ENCODE results near the gene WDR90. TPM values are rescaled to one million over a fixed set of nuclear protein-coding genes. Genes with fewer than 3 reads are reported as not detected.

The WDR90 gene
- total RNA-seq, 2 donors from 2014 or later, result 15.8 to 111 TPM

- intact Hi-C loops (cut with DNase I), result no loop called here
- no peaks in the 10 kb centered on the region for H3K27me3 ChIP-seq
- no peaks in the 10 kb centered on the region for H3K9me3 ChIP-seq
- H3K4me1 ChIP-seq, result peaks cover 63% of the 10 kb centered on the region
- DNase-seq, result peak in 2 of 4 donors; percentile 32 to 40
- ATAC-seq, result no peak
- H3K27ac ChIP-seq, result peak overlapping the region; percentile 33 to 89 (median 66)
- TF ChIP-seq CTCF (IDR thresholded peaks at IDR 0.05) (no peak), POLR2A (IDR thresholded peaks at IDR 0.05) (no peak)
- WGBS, 2 donors, result 7 to 11% methylated on average over 5 to 56 of the region's 57 CpGs
- peaks cover 11 to 12% of the 10 kb centered on the region in 2 donors for H3K36me3 ChIP-seq (replicated peaks in 1 of 2; ENCODE audit: insufficient read depth in 1 of 2, low read depth in 2 of 2)
- peak overlapping the region; percentile 26 to 34 for H3K4me3 ChIP-seq
These were observed 34.4 kb downstream of the WDR90 start for GRCh38 chr16:683396-684070.

GRCh38 chr16:684071-684794 lies 35.1 kb downstream of the WDR90 start, which contains the start of gene JMJD8:
Gene JMJD8, minus strand, starts transcription at chr16:684334. Its CDS starts 15 bp downstream, at chr16:684319.
- peaks cover 64% of the 10 kb centered on the region for H3K4me1 ChIP-seq
- H3K27me3 ChIP-seq, result no peaks in the 10 kb centered on the region
- H3K36me3 ChIP-seq (replicated peaks in 1 of 2; ENCODE audit: insufficient read depth in 1 of 2, low read depth in 2 of 2), result peaks cover 11 to 12% of the 10 kb centered on the region in 2 donors
- ATAC-seq (peak; percentile 80), DNase-seq (peak; percentile 97 to 98 (median 97))
- no peaks in the 10 kb centered on the region for H3K9me3 ChIP-seq
- no peak for TF ChIP-seq CTCF (IDR thresholded peaks at IDR 0.05)
- TF ChIP-seq POLR2A (IDR thresholded peaks at IDR 0.05), result peak; percentile 27 to 70 (median 65)
- peak within 1 kb of the TSS; percentile 45 to 89 (median 68) for H3K27ac ChIP-seq
- WGBS, 2 donors, result 0 to 1% methylated on average over 14 to 84 of the region's 91 CpGs
- intact Hi-C loops (cut with DNase I), result no loop called here
- H3K4me3 ChIP-seq, result peak within 1 kb of the TSS; percentile 26 to 49

- H3K27me3 ChIP-seq, result no peaks in the 10 kb centered on the region
- no peak for TF ChIP-seq POLR2A (IDR thresholded peaks at IDR 0.05)
- ATAC-seq (no peak), DNase-seq (peak in 2 of 4 donors; percentile 40 to 47)
- no peaks in the 10 kb centered on the region for H3K9me3 ChIP-seq
- peaks cover 67% of the 10 kb centered on the region for H3K4me1 ChIP-seq
- H3K27ac ChIP-seq, result peak overlapping the region in 1 of 4 donors; percentile 49
- WGBS, 2 donors, result 84 to 90% methylated on average over 35 to 44 of the region's 61 CpGs
- intact Hi-C loops (cut with DNase I), result no loop called here
- peaks cover 11 to 12% of the 10 kb centered on the region in 2 donors for H3K36me3 ChIP-seq (replicated peaks in 1 of 2; ENCODE audit: insufficient read depth in 1 of 2, low read depth in 2 of 2)
- H3K4me3 ChIP-seq, result no peak overlapping the region
These were observed 36.0 kb downstream of the WDR90 start for GRCh38 chr16:684961-685696.

GRCh38 chr16:685967-686366 lies 36.8 kb downstream of the WDR90 start:
- Histone ChIP-seq H3K4me1 (peaks cover 69% of the 10 kb centered on the region), H3K36me3 (replicated peaks in 1 of 2; ENCODE audit: insufficient read depth in 1 of 2, low read depth in 2 of 2) (peaks cover 11 to 12% of the 10 kb centered on the region in 2 donors), H3K9me3 (no peaks in the 10 kb centered on the region), H3K27me3 (no peaks in the 10 kb centered on the region), H3K4me3 (no peak overlapping the region), H3K27ac (no peak overlapping the region)
- no peak for ATAC-seq
- intact Hi-C loops (cut with DNase I), result no loop called here
- DNase-seq, result peak; percentile 65 to 77 (median 65)
- TF ChIP-seq CTCF (IDR thresholded peaks at IDR 0.05) (peak; percentile 19 to 44 (median 35)), POLR2A (IDR thresholded peaks at IDR 0.05) (no peak)
- WGBS, 2 donors, result 24 to 55% methylated on average over 3 to 10 of the region's 10 CpGs

All from body of pancreas (tissue), 4 donors.